ENCODE results near the gene PAQR6.

PAQR6 gene, protein sequence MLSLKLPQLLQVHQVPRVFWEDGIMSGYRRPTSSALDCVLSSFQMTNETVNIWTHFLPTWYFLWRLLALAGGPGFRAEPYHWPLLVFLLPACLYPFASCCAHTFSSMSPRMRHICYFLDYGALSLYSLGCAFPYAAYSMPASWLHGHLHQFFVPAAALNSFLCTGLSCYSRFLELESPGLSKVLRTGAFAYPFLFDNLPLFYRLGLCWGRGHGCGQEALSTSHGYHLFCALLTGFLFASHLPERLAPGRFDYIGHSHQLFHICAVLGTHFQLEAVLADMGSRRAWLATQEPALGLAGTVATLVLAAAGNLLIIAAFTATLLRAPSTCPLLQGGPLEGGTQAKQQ

DNA sequence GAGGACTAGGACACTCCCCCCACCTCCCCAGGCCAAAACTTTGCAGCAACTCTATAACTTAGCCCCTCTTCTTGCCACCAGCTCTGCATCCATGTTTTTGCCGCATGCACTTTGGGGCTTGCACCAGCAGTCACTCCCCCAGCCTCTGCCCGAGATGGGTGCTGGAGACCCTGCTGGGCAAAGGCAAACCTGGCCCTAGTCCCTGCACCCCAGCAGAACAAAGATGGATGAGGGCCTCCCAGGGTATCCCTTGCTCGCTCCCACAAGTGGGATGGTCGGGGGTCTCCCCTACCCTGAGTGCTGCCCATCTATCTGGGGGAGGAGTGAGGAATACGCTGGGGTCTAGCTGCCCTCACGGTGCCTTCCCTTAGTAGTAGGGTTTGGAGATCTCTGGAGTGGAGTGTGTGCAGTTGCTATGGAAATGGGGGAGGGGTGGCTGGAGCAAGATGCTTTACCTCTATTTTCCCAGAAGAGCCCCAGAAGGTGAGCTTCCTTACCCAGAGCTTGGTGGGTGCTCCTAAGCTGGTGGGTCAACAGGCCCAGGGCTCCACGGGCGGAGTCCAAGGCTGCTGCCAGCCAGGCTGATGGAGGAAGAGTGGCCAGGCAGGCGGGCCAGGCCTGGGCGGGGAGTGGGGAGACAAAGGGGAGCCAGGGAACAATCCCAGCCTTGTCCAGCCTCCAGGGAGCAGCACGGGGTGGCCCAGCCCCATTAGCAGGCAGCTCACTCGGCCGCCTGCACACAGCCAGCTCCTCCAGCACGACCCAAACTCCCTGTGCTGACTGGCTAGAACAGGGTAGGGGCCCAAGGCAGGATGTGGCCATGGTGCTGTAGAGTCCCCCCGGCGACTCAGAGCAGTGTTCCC, at the start of gene PAQR6:
TSS of gene PAQR6 (minus strand) at position 597 of the 863 bp plus-strand sequence. CDS start 1,325 bp downstream, outside the sequence.
- DNase-seq (ENCODE audit: low read depth) = no peak

DNA sequence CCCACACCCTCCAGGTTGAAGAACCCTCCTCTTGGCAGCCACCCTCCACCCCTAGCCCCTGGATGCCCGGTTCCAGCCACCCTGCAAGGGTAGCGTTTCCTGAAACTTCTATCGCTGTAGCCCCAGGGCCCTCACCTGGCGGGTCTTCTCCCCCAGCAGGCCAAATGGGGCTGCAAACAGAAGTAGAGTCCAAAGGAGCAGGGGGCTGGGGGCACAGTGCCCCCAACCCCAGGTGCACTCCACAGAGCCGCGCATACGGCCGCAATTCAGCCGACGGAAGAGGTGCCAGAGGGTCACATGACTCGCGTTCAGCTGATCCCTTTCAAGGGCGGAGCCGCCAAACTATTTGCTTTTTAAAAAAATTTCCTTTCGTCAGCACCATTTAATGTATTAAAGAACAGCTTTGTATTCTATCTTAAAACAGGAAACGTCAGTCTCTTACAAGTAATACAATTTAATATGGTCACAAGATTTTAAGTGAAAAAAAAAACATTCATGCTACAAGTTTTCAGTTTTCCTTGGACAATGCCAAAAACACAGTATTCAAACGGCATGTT, 47.6 kb upstream of the PAQR6 start, which contains the start of gene GLMP:
TSS of gene GLMP (minus strand) at position 289 of the 557 bp plus-strand sequence. CDS start at position 255, 34 bp downstream.
- DNase-seq (ENCODE audit: low read depth) = peak; percentile 23

DNA sequence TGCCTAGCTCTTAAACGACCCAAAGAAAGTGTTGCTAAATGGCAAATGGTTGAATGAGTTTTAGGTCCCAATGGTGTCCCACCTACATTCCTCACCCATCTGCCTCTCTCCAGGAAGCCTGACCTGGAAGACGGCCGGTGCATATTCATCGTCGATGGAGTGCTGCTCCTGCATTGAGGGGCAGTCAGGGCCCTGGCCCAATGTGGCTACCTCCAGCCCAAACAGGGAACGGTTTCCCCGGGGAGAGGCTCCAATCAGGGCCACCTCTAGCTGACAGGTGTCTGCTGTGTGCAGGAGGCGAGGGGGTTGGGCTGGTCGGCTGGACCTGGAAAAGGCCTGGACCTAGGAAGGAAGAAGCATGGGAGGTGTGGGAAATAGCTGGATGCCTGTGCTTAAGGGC, 46.0 kb upstream of the PAQR6 start:
- DNase-seq (ENCODE audit: low read depth) = no peak

DNA sequence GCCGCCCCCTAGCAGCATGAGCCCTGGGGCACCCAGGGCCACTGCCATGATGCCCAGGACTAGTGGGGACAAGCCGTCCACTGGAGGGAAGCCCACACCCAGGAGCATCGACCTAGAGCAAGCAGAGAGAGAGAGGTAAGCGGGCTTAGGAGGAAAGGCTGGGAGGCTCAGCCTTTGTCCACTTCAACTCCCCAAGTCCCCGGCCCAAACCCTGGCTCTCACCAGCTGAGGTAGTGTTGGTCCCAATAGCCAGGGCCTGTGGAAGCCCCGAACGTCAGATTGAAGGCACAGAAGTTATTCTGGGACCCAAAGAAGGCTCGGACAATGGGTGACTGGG, 45.2 kb upstream of the PAQR6 start:
- DNase-seq (ENCODE audit: low read depth) = no peak

DNA sequence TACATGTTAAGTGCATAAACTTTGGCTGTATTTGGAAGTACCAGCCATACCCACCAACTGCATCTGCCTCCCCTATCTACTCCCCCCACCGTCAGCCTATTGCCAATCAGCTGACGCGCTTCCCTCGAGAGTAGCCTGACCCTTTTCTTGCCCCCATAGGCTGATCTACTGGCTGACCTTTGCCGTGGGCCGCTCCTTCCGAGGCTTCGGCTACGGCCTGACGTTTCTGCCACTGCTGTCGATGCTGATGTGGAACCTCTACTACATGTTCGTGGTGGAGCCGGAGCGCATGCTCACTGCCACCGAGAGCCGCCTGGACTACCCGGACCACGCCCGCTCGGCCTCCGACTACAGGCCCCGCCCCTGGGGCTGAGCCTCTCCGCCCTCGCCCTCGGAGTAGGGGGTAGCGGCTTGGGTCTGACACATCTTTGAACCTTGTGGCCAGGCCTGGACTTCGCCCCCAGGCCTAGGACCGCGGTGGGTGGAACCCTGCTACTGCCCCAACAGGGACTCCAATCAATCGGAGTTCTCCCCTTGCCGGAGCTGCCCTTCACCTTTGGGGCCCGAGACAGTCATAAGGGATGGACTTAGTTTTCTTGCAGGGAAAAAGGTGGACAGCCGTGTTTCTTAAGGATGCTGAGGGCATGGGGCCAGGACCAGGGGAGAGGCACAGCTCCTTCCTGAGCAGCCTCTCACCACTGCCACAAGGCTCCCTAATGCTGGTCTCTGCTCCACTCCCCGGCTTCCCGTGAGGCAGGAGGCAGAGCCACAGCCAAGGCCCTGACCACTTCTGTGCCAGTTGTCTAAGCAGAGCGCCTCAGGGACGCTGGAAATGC, 43.6 kb upstream of the PAQR6 start:
- DNase-seq (ENCODE audit: low read depth) = no peak

DNA sequence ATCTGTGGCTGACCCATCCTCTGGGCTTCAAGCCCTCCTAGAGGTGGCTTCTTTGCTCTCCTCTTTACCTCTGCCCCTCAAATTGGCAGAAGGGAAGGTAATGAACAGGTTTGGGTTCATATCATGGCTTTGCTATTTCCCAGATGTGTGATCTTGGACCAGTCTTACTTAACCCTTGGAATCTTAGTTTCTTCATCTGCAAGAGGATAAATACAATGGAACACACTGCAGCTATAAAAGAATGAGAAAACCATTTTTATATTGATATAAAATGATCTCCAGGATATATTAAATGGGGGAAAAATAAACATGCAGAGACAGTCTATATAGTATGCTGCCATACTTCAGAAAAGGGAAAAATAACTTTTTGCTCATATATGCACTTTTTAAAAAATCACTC, 42.0 kb upstream of the PAQR6 start:
- no peak for DNase-seq (ENCODE audit: low read depth)

DNA sequence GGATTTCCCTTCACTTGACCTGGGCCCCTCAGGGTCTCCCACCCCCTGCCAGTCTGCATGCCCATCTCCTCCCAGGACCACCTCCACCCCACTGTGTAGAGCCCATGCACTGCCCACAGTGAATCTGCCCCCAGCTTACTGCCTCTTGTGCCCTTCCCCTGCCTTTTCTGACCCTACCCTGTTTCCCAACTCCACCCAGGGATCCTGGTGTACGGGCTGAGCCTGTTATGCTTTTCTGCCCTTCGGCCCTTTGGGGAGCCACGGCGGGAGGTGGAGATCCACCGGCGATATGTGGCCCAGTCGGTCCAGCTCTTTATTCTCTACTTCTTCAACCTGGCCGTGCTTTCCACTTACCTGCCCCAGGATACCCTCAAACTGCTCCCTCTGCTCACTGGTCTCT, 38.2 kb upstream of the PAQR6 start:
- no peak for DNase-seq (ENCODE audit: low read depth)

DNA sequence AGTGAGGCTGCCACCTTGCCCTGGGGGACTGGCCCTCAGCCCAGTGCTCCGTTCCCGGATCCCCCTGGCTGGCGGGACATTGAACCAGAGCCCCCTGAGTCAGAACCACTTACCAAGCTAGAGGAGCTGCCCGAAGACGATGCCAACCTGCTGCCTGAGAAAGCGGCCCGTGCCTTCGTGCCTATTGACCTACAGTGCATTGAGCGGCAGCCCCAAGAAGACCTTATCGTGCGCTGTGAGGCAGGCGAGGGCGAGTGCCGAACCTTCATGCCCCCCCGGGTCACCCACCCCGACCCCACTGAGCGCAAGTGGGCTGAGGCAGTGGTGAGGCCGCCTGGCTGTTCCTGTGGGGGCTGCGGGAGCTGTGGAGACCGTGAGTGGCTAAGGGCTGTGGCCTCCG, 37.6 kb upstream of the PAQR6 start:
- no peak for DNase-seq (ENCODE audit: low read depth)

DNA sequence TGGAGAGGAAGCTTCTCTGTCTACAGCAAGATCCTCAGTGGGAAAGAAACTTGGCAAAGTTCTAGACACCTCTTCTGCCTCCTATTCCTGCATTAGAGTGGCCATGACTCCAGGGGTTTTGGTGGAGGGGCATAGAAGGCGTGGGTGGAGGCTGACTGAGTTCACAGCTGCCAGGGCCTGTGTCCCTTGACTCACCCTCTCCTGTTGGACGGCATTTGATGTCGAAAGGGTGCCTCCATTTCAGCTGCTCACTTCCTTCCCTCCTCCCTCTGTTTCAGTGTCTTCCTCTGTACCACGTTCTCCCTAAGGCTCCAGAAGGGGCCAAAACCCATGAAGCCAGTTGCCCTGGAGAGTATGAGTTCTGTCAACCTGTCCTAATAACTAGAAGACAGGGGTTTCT, 36.9 kb upstream of the PAQR6 start:
- no peak for DNase-seq (ENCODE audit: low read depth)

DNA sequence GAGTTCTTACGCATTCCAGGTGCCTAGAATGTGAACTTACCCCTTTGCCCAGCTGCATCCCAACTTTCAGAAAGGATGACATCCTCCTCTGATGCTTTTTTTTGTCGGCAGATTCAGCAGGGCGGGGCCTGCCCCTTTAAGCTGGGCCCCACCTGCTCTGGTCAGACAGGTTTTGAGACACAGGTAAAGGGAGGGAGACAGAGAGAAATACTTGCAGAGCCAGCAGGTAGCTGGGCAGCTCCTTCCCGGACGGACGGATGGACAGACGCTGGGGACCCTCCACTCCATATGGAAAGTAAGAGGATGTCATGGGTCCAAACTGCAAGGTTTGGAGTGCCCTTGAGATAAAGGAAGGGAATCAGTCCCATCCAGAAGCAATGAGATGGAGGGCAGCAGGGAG, 36.3 kb upstream of the PAQR6 start, which contains the start of gene TMEM79:
TSS of gene TMEM79 (plus strand) at position 214 of the 400 bp plus-strand sequence. CDS start 902 bp downstream, outside the sequence.
- no peak for DNase-seq (ENCODE audit: low read depth)

DNA sequence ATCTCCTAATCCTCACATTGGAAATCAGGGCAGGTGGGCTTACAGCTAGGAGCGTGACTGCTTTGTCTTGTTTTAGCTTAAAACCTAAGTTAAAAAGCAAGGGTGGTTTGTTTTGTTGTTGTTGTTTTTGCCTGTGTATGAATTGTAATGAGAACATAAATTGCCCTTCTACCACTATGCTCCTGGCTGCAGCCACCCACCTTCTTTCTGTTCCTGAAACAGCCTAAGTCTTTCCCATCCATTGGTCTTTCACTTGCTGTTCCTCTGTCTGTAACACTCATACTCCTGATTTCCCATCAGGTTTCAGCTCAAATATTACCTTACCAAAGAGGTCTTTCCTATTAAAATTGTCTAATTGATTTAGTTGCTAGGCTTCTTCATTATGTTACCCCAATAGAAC, 35.7 kb upstream of the PAQR6 start:
- DNase-seq (ENCODE audit: low read depth) = no peak

DNA sequence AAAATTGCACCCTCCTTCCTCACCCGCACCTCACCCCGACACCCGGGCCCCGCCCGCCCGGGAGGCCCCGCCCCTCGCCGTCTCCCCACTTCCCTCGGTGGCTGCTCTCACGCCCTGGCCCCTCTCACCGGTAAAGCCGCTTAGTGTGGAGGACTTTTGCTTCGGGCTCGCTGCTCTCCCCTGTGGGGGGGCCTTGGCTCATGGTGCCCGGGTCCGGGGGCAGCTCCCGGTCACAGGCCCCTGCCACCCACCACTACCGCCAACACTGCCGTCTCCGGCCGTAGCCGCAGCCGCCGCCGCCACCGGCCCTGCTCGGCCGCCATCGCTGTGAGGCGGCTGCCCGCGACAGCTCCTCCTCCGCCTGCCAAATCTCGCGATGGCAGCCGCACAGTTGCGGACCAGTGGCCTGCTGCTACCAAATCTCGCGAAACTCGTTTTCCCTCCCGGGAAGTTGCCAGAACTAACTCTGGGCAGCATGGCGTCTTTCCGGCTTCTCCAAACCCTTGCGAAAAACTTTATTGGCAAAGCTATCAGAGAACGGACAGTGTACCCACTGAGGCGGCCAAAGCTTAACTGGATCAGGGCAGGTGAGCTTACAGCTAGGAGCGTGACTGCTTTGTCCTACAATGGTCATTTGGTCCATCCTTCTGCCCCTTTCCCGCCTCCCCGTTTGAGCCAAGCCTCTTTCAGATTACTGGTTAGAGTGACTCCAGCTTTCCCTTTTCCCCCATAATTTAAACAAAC, 34.8 kb upstream of the PAQR6 start, which contains the start of gene SMG5:
TSS of gene SMG5 (minus strand) at position 347 of the 744 bp plus-strand sequence. CDS start at position 202, 145 bp downstream.
- DNase-seq (ENCODE audit: low read depth) = peak; percentile 90

DNA sequence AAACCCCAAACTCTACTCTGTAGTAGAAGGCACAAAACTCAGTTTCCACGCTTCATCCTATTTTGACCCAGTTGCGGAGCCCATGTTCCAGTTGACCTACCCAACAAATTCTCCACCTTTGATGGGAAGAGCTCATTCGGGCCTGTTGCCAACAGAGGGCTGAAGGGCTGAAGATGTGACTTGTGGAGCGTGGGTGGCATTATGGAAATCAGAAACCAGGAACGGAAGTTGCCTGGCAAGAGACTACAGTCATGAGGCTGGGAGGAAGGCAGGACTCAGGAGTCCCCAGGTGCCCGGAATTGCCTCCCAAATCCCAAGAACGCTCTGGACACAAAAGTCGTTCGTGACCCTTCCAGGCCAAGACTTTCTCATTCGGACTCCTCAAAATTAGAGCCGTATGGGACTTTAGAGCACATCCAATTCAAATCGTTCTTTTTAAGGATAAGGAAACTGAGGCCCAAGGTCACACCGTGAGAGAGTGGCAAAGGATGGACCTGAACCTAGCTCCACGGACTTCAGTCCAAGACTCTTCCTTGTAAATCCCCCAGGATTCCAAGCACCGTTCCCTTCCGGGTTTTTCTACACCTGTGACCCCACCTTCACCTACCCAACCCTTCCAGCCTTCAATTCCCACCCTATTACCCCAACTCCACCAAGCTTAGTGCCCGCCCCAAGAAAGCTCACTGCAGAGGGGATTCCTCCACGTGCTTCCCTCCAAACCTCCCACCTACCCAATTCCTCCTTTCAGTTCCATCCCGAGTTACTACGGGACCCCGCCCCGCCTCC, 34.0 kb upstream of the PAQR6 start:
- no peak for DNase-seq (ENCODE audit: low read depth)

DNA sequence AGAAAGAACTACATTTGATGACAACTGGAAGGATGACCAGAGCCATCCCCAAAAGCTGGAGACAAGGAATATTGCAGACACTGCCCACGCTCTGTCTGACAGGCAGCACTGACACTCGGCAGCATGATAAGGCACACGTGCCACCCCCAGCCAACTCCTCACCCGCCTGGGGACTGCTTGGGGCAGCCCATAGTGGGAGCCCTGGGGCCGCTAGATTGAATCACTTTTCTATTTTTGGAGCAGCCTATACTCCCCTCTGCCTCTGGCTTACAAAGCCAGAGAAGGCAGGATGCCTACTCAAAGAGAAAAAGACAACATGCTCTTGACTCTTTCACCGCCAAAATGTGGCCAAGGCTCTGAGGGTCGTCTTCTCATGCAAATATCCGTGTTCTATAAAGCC, 33.4 kb upstream of the PAQR6 start:
- DNase-seq (ENCODE audit: low read depth) = peak; percentile 17

DNA sequence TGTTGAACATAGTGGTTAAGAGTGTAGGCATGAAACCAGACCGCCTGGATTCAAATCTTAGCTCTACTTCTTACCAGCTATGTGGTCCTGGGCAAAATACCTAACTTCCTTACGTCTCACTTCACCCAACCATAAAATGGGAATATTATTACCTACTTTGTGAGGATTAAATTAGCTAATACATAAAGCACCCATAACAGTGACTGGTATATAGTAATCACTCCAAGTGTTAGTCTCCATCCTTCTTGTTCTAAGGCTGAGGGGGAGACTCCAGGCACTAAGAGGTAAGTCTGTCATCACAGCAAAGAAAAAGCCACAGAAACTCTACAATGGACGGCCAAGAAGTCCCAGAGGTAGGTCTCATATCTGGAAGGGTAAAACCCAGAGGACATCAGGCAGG, 32.0 kb upstream of the PAQR6 start:
- no peak for DNase-seq (ENCODE audit: low read depth)

DNA sequence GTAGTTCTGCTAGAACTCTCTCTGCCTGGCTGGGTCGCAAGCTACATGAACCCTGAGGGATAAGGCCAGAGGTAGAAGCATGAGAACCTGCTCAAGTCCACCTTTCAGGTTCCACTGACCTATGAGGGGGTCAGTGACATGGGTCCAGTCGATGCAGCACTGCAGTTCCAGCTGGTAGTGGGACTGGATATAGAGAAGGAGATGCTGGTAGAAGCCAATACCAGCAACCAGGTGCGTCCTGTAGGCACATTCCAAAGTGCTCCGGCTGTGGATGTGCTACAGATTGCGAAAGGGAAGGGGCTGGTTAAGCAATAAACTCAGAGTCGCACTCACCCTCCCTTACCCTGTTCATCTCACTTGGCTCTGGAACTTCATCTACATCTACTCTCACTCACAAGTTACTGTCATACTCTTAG, 29.1 kb upstream of the PAQR6 start:
- DNase-seq (ENCODE audit: low read depth) = no peak

DNA sequence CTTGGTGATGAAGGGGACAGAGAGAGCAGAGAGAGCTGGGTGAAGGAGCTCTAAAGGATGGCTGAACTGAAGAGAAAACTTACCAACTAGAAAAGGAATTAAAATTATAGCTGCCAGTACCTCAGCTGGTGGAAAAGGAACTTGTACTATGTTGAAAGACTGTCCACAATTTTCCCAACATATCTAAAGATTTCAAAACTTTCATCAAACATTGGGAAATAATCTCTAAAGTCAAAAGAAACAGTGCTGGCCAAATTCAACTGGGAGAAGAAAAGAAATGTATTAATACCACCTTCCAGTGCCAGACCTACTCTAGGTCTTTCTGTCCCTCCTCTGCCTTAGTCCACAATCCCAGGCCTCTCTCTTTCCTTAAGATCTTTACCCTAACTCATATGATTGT, 28.7 kb upstream of the PAQR6 start:
- no peak for DNase-seq (ENCODE audit: low read depth)

DNA sequence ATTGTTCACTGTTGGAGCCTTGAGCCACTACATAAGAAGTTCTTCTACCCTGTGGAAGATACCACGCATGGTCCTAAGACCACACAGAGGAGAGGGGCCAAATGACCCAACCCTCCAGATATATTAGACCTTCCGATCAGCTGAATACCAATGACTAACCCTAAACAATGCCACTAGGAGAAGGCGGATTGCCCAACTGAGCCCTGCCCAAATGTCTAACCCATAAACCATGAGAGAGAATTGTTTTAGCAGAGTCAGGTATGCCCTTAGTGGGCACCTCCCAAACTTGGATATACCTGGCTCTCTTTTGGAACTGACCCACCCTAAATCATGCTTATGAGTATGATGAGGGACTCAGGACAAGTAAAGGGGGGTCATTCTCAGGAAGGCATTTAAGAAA, 22.5 kb upstream of the PAQR6 start:
- no peak for DNase-seq (ENCODE audit: low read depth)

DNA sequence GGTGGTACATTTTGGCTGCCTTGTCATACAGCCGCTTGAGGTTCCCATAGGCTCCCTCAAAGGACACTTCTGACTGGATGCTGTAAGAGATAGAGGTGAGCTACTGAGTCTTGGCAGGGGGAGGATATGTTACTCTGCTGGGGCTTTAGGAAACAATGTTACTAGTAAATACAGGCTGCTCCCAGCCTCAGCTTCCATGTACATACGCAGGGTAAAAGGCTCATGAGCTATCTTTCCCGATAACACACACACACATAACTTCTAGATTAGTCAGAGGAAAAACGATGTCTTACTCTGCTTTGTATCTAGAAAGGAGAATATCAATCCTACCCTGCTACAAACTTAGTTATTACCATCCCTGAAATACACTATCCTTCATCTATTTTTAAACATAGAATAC, 20.5 kb upstream of the PAQR6 start:
- DNase-seq (ENCODE audit: low read depth) = no peak

DNA sequence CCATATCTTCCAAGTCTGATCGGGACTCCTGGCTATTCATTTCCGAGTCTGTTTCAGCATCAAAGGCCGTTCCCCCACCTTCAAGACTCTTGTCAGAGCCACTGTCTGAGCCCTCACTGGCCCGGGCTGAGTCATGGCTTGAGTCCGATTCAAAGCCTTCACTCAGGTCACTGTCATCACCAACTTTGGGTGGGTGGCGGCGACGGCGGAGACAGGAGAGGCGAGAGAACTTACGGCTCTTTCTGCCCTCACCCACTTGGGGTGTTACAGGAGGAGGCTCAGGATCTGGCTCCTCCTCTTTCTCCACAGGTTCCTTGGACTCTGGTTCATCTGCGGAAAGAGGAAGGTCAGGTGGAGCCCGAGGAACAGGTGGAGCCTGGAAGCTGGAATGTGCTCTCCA, 18.2 kb upstream of the PAQR6 start:
- DNase-seq (ENCODE audit: low read depth) = no peak
